A673 (cell line): ENCODE data around the gene NKAPL.

Experiments used
- CTCF ChIP-seq: fragments of 300-800, 200-600 bp; sonication (generic); conservative IDR thresholded peaks from 2 replicates; pipeline ENCODE4 v1.5.1; 2017; ENCODE audit warnings: low read depth, mild to moderate bottlenecking, antibody characterized with exemption, low read length, moderate library complexity, mixed read lengths
- EZH2 ChIP-seq: fragments of 200-600 bp; sonication (generic); IDR thresholded peaks from 2 replicates; pipeline ENCODE4 v1.6.1; 2017; ENCODE audit warnings: borderline replicate concordance, low read depth, mild to moderate bottlenecking, mixed read lengths, antibody characterized with exemption, low read length; ENCODE audit not compliant: poor library complexity, severe bottlenecking

DNA sequence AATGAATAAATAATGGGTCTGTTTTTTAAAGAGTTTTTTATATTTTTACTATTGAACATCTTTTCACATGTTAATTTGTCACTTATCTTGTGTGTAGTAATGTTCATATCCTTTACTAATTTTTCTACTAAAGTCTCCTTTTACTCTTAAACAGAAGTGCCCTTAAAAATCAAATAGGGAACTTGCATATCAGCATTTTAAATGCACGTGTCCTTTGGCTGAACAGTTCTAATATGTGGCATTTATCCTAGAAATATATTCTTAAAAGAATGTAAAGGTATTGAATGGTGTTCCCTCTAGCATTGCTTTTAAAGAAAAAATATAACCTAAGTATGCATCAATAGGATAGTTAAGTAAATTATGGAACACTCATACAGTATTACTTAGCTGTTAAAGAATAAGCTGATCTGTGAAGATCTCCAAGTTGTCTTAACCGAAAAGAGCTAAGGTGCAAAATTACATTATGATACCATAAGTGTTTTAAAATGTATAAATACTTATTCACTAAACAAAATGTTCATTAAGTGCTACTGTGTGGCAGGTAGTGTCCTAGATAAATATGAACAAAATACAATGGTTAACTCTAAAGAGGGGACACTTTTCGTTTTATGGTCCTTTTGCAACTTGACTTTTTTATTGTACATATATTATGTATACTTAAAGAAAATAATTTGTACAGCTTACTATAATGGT, 21.6 kb downstream of the NKAPL start:
- TF ChIP-seq EZH2 (no peak), CTCF (no peak)
